ENCODE results near the gene TEP1.

The TEP1 gene

GRCh38 chr14:20400589-20400964 lies 12.7 kb downstream of the TEP1 start:
- Histone ChIP-seq H4K20me1 (ENCODE audit: insufficient read depth, low read length) (no peaks in the 10 kb centered on the region), H3K4me1 (ENCODE audit: low read length) (no peaks in the 10 kb centered on the region), H3K4me3 (ENCODE audit: low read length) (no peak overlapping the region), H3K9me3 (ENCODE audit: insufficient read depth, low read length) (no peaks in the 10 kb centered on the region), H3K79me2 (ENCODE audit: low read length) (peaks cover 14% of the 10 kb centered on the region; the same call in 1 of the 2 replicates), H3K27ac (ENCODE audit: low read length) (no peak overlapping the region), H3K9ac (ENCODE audit: low read length) (no peak overlapping the region), H3K27me3 (ENCODE audit: low read depth, low read length) (no peaks in the 10 kb centered on the region), H3K4me2 (ENCODE audit: low read length) (no peak overlapping the region), H2AFZ (ENCODE audit: low read depth, low read length) (no peak overlapping the region), H3K36me3 (replicated peaks; ENCODE audit: low read depth, low read length) (peaks cover 55% of the 10 kb centered on the region)
- TF ChIP-seq EZH2phosphoT487 (IDR thresholded peaks at IDR 0.05; ENCODE audit: low read depth) (no peak), CTCF (IDR thresholded peaks at IDR 0.05; ENCODE audit: low read depth, low read length) (no peak)

- peaks cover 45% of the 10 kb centered on the region for H3K36me3 ChIP-seq (replicated peaks; ENCODE audit: low read depth, low read length)
- no peak overlapping the region for H3K27ac ChIP-seq (ENCODE audit: low read length)
- H3K4me3 ChIP-seq (ENCODE audit: low read length): no peak overlapping the region
- TF ChIP-seq CTCF (IDR thresholded peaks at IDR 0.05; ENCODE audit: low read depth, low read length) (no peak), EZH2phosphoT487 (IDR thresholded peaks at IDR 0.05; ENCODE audit: low read depth) (no peak)
- H2AFZ ChIP-seq (ENCODE audit: low read depth, low read length): no peak overlapping the region
- no peak overlapping the region for H3K4me2 ChIP-seq (ENCODE audit: low read length)
- no peaks in the 10 kb centered on the region for H3K9me3 ChIP-seq (ENCODE audit: insufficient read depth, low read length)
- no peak overlapping the region for H3K9ac ChIP-seq (ENCODE audit: low read length)
- H3K4me1 ChIP-seq (ENCODE audit: low read length): no peaks in the 10 kb centered on the region
- H3K79me2 ChIP-seq (ENCODE audit: low read length): no peaks in the 10 kb centered on the region
- H3K27me3 ChIP-seq (ENCODE audit: low read depth, low read length): no peaks in the 10 kb centered on the region
- no peaks in the 10 kb centered on the region for H4K20me1 ChIP-seq (ENCODE audit: insufficient read depth, low read length)
These were observed 15.8 kb downstream of the TEP1 start for GRCh38 chr14:20397511-20397910.

GRCh38 chr14:20391505-20391904 lies 21.8 kb downstream of the TEP1 start:
- Histone ChIP-seq H3K9me3 (ENCODE audit: insufficient read depth, low read length) (no peaks in the 10 kb centered on the region), H3K9ac (ENCODE audit: low read length) (no peak overlapping the region), H3K79me2 (ENCODE audit: low read length) (no peaks in the 10 kb centered on the region), H3K27ac (ENCODE audit: low read length) (no peak overlapping the region), H3K4me2 (ENCODE audit: low read length) (no peak overlapping the region), H4K20me1 (ENCODE audit: insufficient read depth, low read length) (no peaks in the 10 kb centered on the region), H2AFZ (ENCODE audit: low read depth, low read length) (no peak overlapping the region), H3K27me3 (ENCODE audit: low read depth, low read length) (no peaks in the 10 kb centered on the region), H3K4me3 (ENCODE audit: low read length) (no peak overlapping the region), H3K4me1 (ENCODE audit: low read length) (peaks cover 10% of the 10 kb centered on the region), H3K36me3 (replicated peaks; ENCODE audit: low read depth, low read length) (peaks cover 61% of the 10 kb centered on the region)
- no peak for TF ChIP-seq EZH2phosphoT487 (IDR thresholded peaks at IDR 0.05; ENCODE audit: low read depth)
- TF ChIP-seq CTCF (IDR thresholded peaks at IDR 0.05; ENCODE audit: low read depth, low read length): no peak

- no peak for TF ChIP-seq EZH2phosphoT487 (IDR thresholded peaks at IDR 0.05; ENCODE audit: low read depth)
- no peak for TF ChIP-seq CTCF (IDR thresholded peaks at IDR 0.05; ENCODE audit: low read depth, low read length)
- H3K36me3 ChIP-seq (replicated peaks; ENCODE audit: low read depth, low read length): peaks cover 72% of the 10 kb centered on the region
- H3K27ac ChIP-seq (ENCODE audit: low read length): peak overlapping the region; percentile 71
- H3K79me2 ChIP-seq (ENCODE audit: low read length): no peaks in the 10 kb centered on the region
- H3K4me1 ChIP-seq (ENCODE audit: low read length): peaks cover 10% of the 10 kb centered on the region
- H3K9ac ChIP-seq (ENCODE audit: low read length): no peak overlapping the region
- H3K4me2 ChIP-seq (ENCODE audit: low read length): peak overlapping the region; percentile 30; the same call in 1 of the 2 replicates
- H2AFZ ChIP-seq (ENCODE audit: low read depth, low read length): no peak overlapping the region
- H3K27me3 ChIP-seq (ENCODE audit: low read depth, low read length): no peaks in the 10 kb centered on the region
- H3K4me3 ChIP-seq (ENCODE audit: low read length): no peak overlapping the region
- H4K20me1 ChIP-seq (ENCODE audit: insufficient read depth, low read length): no peaks in the 10 kb centered on the region
- no peaks in the 10 kb centered on the region for H3K9me3 ChIP-seq (ENCODE audit: insufficient read depth, low read length)
These were observed 25.1 kb downstream of the TEP1 start for GRCh38 chr14:20388159-20388558.

All from OCI-LY3 (cell line).